Activated B cell treated with CpG ODN at 0.5 μM for 24 hours (primary cell): ENCODE measurements around the gene CSAD. TPM values are rescaled to one million over a fixed set of nuclear protein-coding genes. Genes with fewer than 3 reads are reported as not detected.

Experiments used
- ATAC-seq: fragments of 200-7000 bp; cut with Tn5 transposase; one replicate; pipeline ENCODE4 v1.10.0; 2021; ENCODE audit warnings: low read depth, mild to moderate bottlenecking, moderate library complexity
- CTCF ChIA-PET: fragments of 350-600 bp; sonication (Branson Sonifier 250); formaldehyde crosslinking; loops from one replicate; lab custom pipeline; 2021; ENCODE audit warnings: antibody characterized with exemption; lab: Charles Lee
- POLR2A ChIA-PET: fragments of 350-600 bp; sonication (Branson Sonifier 250); formaldehyde crosslinking; loops from one replicate; lab custom pipeline; 2021; ENCODE audit warnings: antibody characterized with exemption; lab: Charles Lee
- DNase-seq: peaks from one replicate; pipeline ENCODE4 v3.0.0; 2022
- H3K27ac Mint-ChIP-seq: one replicate; pipeline ENCODE4 v1.8.0; 2020; ENCODE audit warnings: mixed read lengths
- H3K27me3 Mint-ChIP-seq: one replicate; pipeline ENCODE4 v1.8.0; 2021; ENCODE audit warnings: mixed read lengths
- H3K36me3 Mint-ChIP-seq: one replicate; pipeline ENCODE4 v1.8.0; 2021; ENCODE audit warnings: low read depth, mixed read lengths
- H3K4me1 Mint-ChIP-seq: one replicate; pipeline ENCODE4 v1.8.0; 2021; ENCODE audit warnings: mixed read lengths
- H3K4me3 Mint-ChIP-seq: one replicate; pipeline ENCODE4 v1.8.0; 2020; ENCODE audit warnings: mild to moderate bottlenecking, mixed read lengths
- H3K9me3 Mint-ChIP-seq: one replicate; pipeline ENCODE4 v1.8.0; 2020; ENCODE audit warnings: mixed read lengths
- CTCF ChIP-seq: fragments of 200-600 bp; IDR thresholded peaks from one replicate; pipeline ENCODE4 v1.8.0; 2022; ENCODE audit warnings: antibody characterized with exemption, mild to moderate bottlenecking
- intact Hi-C: fragments of 100-400 bp; cut with micrococcal nuclease; formaldehyde crosslinking; loops from one replicate; pipeline ENCODE4 v1.15.1; 2024
- total RNA-seq: library from RNA; stranded (reverse); gene quantifications from 2 replicates; pipeline ENCODE4 v1.2.3, GENCODE V29; 2022

Gene CSAD
- total RNA-seq, 1 donor from 2014 or later, result 34.6 TPM

DNA sequence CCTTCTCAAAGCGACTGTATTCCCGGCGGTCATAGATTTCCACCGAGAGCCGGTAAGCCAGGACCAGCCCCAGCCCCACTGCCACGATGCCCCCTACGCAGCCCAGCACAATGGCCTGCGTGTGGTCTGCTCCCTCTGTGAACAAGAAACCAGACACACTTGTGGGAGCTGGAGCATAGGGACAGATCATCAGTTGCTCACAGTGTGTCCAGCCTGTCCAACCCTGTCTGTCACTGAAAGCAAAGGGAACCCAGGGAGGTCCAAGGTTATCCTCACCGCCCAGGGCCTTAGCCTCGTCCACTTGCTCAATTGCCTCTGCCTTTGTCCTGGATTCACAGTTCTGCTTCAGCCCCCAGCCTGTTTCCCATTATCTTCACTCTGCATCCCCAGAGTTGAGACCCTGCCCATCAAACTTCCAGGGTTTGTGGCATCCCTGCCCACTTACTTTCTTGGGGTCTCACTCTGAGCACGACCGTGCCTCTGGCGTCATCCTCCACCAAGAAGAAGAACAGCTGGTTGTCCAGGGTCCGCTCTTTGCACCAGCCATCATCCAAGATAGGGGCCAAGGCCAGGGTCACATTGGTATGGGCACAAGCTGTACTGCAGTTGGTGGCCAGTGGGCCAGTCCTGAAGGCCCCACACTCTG lies 11.3 kb upstream of the CSAD start:
- no peaks in the 10 kb centered on the region for H3K27me3 Mint-ChIP-seq
- intact Hi-C loops, result loop anchor here (2.0 kb wide), 1 partner anchor 125 kb away; no protein-coding TSS in a partner anchor
- ChIA-PET POLR2A (interaction anchor here (1.0 to 1.2 kb wide), 3 partner anchors 10 to 28 kb away, joined by 3 read pairs; no protein-coding TSS in a partner anchor), CTCF (interaction anchor here (6.1 kb wide), 1 partner anchor 32 kb away, joined by 43 read pairs; no protein-coding TSS in a partner anchor)
- peaks cover 8% of the 10 kb centered on the region for H3K4me1 Mint-ChIP-seq
- no peaks in the 10 kb centered on the region for H3K9me3 Mint-ChIP-seq
- TF ChIP-seq CTCF, result no peak
- DNase-seq (no peak), ATAC-seq (no peak)
- H3K4me3 Mint-ChIP-seq, result no peak overlapping the region
- H3K36me3 Mint-ChIP-seq, result peaks cover 87% of the 10 kb centered on the region
- no peak overlapping the region for H3K27ac Mint-ChIP-seq

DNA sequence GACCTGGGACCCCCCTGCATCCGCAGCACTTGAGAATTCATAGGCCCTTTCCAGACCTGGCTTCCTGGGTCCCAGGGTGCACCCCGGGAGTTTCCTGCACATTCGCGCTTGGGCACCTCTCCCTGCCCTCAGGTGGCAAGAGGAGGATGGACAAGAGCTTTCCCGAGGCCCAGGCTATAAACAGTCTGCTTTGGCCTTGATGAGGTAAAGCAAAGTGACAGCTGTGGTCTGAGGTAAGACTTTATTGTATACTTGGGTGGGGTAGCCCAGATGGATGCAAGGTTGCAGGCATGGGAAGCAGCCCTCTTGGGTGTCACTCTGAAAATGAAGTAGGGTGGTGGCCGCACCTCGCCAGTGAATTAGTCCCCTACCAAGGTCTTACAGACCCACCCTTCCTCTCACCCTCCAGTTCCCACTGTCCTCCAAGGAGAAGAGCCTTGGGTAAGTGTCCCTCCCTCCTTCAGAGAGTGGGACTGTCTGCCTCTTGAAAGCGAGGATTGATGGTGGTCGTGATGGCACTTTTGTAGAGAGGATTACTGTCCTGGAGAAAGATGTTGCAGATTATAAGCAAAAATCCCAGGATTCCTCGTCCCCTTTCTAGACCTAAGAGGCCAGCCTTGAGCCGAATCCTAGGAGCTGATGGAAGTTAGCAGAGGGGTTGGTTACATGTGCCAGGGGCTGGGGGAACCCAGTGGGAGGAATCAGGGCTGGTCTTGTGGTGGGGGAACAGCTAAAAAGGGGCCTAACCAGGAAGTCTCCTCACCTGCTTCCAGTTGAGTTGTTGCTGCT lies 10.6 kb upstream of the CSAD start:
- Mint-ChIP-seq H3K4me3 (no peak overlapping the region), H3K4me1 (peaks cover 8% of the 10 kb centered on the region), H3K27ac (no peak overlapping the region), H3K27me3 (no peaks in the 10 kb centered on the region), H3K36me3 (peaks cover 87% of the 10 kb centered on the region), H3K9me3 (no peaks in the 10 kb centered on the region)
- no peak for TF ChIP-seq CTCF
- ATAC-seq, result no peak
- intact Hi-C loops, result loop anchor here (2.0 kb wide), 1 partner anchor 124 kb away; no protein-coding TSS in a partner anchor
- CTCF ChIA-PET, result interaction anchor here (1.4 to 6.1 kb wide), 3 partner anchors 8 to 125 kb away, joined by 6 to 43 read pairs (median 7); no protein-coding TSS in a partner anchor
- POLR2A ChIA-PET, result interaction anchor here (0.7 to 2.1 kb wide), 4 partner anchors 8 to 29 kb away, joined by 3 to 7 read pairs (median 3); no protein-coding TSS in a partner anchor
- DNase-seq, result no peak

GRCh38 chr12:53190108-53190729 lies 9.5 kb upstream of the CSAD start:
- Mint-ChIP-seq H3K4me1 (peaks cover 8% of the 10 kb centered on the region), H3K27ac (peak overlapping the region; percentile 31), H3K27me3 (no peaks in the 10 kb centered on the region), H3K9me3 (no peaks in the 10 kb centered on the region), H3K36me3 (peaks cover 87% of the 10 kb centered on the region), H3K4me3 (no peak overlapping the region)
- intact Hi-C loops, result loop anchor here (1.0 to 2.0 kb wide), 3 partner anchors 10 to 123 kb away; partner anchors contain the start of genes CSAD and ZNF740
- DNase-seq (no peak), ATAC-seq (peak; percentile 89)
- ChIA-PET CTCF (interaction anchor here (0.8 to 6.1 kb wide), 8 partner anchors 8 to 124 kb away, joined by 3 to 43 read pairs (median 3); partner anchors contain the start of genes CSAD, ITGB7 and ZNF740), POLR2A (interaction anchor here (0.6 to 2.1 kb wide), 4 partner anchors 9 to 46 kb away, joined by 3 to 7 read pairs (median 3); no protein-coding TSS in a partner anchor)
- TF ChIP-seq CTCF, result no peak

GRCh38 chr12:53187145-53187899 lies 6.6 kb upstream of the CSAD start:
- Mint-ChIP-seq H3K36me3 (peaks cover 85% of the 10 kb centered on the region), H3K4me3 (no peak overlapping the region), H3K4me1 (peaks cover 31% of the 10 kb centered on the region), H3K27ac (no peak overlapping the region), H3K9me3 (no peaks in the 10 kb centered on the region), H3K27me3 (no peaks in the 10 kb centered on the region)
- ChIA-PET CTCF (interaction anchor here (1.0 to 6.1 kb wide), 7 partner anchors 10 to 101 kb away, joined by 3 to 43 read pairs (median 5); no protein-coding TSS in a partner anchor), POLR2A (interaction anchor here (0.5 to 3.7 kb wide), 4 partner anchors 12 to 262 kb away, joined by 3 to 25 read pairs (median 4); no protein-coding TSS in a partner anchor)
- ATAC-seq (no peak), DNase-seq (no peak)
- TF ChIP-seq CTCF, result no peak
- intact Hi-C loops, result no loop called here
